PFSK-1 (cell line): ENCODE results near the gene MAGOH.

Source experiments
- FOXP2 ChIP-seq: optimal IDR thresholded peaks from 2 replicates; pipeline ENCODE3; 2011; ENCODE audit warnings: borderline replicate concordance, control low read depth, inconsistent platforms; ENCODE audit not compliant: insufficient read depth; ENCODE audit errors: extremely low read length, extremely low read depth
- POLR2AphosphoS5 ChIP-seq: IDR thresholded peaks from 2 replicates; pipeline ENCODE4 v1.6.1; 2012; ENCODE audit warnings: low read depth, mild to moderate bottlenecking, control low read depth, low read length, moderate library complexity
- REST ChIP-seq, 2 experiments: IDR thresholded peaks; 2 replicates each; pipeline versions ENCODE4 v1.6.1 to v1.8.0; 2011 to 2012; ENCODE audit warnings: low read depth in 2 of 2, low read length in 2 of 2, control low read depth in 1 of 2, inconsistent platforms in 1 of 2, mild to moderate bottlenecking in 1 of 2, moderate library complexity in 1 of 2; ENCODE audit not compliant: insufficient read depth in 1 of 2
- SIN3A ChIP-seq: IDR thresholded peaks from 2 replicates; pipeline ENCODE4 v1.6.1; 2012; ENCODE audit warnings: mild to moderate bottlenecking, low read length, moderate library complexity, borderline replicate concordance; ENCODE audit not compliant: insufficient read depth
- TAF1 ChIP-seq: IDR thresholded peaks from 2 replicates; pipeline ENCODE4 v1.6.1; 2012; ENCODE audit warnings: low read length, control low read depth, borderline replicate concordance; ENCODE audit not compliant: insufficient read depth

The MAGOH gene

GRCh38 chr1:53262000-53262399, 23.7 kb upstream of the MAGOH start:
- TF ChIP-seq FOXP2 = no peak
- TF ChIP-seq SIN3A = no peak
- TF ChIP-seq REST (IDR thresholded peaks at IDR 0.05; ENCODE audit: insufficient read depth in 1 of 2, low read depth in 2 of 2, low read length in 2 of 2) = no peak
- no peak for TF ChIP-seq TAF1
- no peak for TF ChIP-seq POLR2AphosphoS5

- no peak for TF ChIP-seq REST (IDR thresholded peaks at IDR 0.05; ENCODE audit: insufficient read depth in 1 of 2, low read depth in 2 of 2, low read length in 2 of 2)
- no peak for TF ChIP-seq FOXP2
- TF ChIP-seq TAF1 = no peak
- no peak for TF ChIP-seq SIN3A
- no peak for TF ChIP-seq POLR2AphosphoS5
Observed at GRCh38 chr1:53260631-53261247, 22.4 kb upstream of the MAGOH start.

- no peak for TF ChIP-seq POLR2AphosphoS5
- TF ChIP-seq REST (IDR thresholded peaks at IDR 0.05; ENCODE audit: insufficient read depth in 1 of 2, low read depth in 2 of 2, low read length in 2 of 2) = no peak
- TF ChIP-seq SIN3A = no peak
- TF ChIP-seq FOXP2 = no peak
- no peak for TF ChIP-seq TAF1
Observed at GRCh38 chr1:53259932-53260331, 21.6 kb upstream of the MAGOH start.

- TF ChIP-seq FOXP2 (no peak), REST (IDR thresholded peaks at IDR 0.05; ENCODE audit: insufficient read depth in 1 of 2, low read depth in 2 of 2, low read length in 2 of 2) (no peak), SIN3A (no peak), POLR2AphosphoS5 (no peak), TAF1 (no peak)
Observed at GRCh38 chr1:53258216-53258615, 19.9 kb upstream of the MAGOH start.

- TF ChIP-seq TAF1 (no peak), REST (IDR thresholded peaks at IDR 0.05; ENCODE audit: insufficient read depth in 1 of 2, low read depth in 2 of 2, low read length in 2 of 2) (no peak), POLR2AphosphoS5 (no peak), SIN3A (no peak), FOXP2 (no peak)
Observed at GRCh38 chr1:53257454-53258081, 19.2 kb upstream of the MAGOH start.
